Neural progenitor cell (in vitro differentiated cells): ENCODE data around the gene PDE3A.

Experiments used
- CTCF ChIP-seq: fragments of 200-600 bp; sonication (generic); IDR thresholded peaks from 2 replicates; pipeline ENCODE4 v1.5.1; 2017; ENCODE audit warnings: antibody characterized with exemption, mild to moderate bottlenecking
- EZH2 ChIP-seq: fragments of 200-600 bp; sonication (generic); IDR thresholded peaks from 2 replicates; pipeline ENCODE4 v1.6.1; 2017; ENCODE audit warnings: antibody characterized with exemption, mild to moderate bottlenecking, moderate library complexity
- EZH2phosphoT487 ChIP-seq: fragments of 200-600 bp; sonication (generic); IDR thresholded peaks from 2 replicates; pipeline ENCODE4 v1.6.1; 2017; ENCODE audit warnings: antibody characterized with exemption

- TF ChIP-seq CTCF: no peak
- no peak for TF ChIP-seq EZH2
- no peak for TF ChIP-seq EZH2phosphoT487
These were observed 208.2 kb downstream of the PDE3A start for GRCh38 chr12:20576528-20576927.
